Activated naive CD4-positive, alpha-beta T cell treated with anti-CD3 and anti-CD28 coated beads, Interleukin-2, amount 50 U/mL, for 16 hours (primary cell): ENCODE results near the gene RCAN1.
"Not testable (repeated sequence)": the region's sequence is repeated elsewhere in the genome, so short reads cannot be mapped to it uniquely, and the experiment has no call there.

ENCODE experiments used
- DNase-seq: peaks from one replicate; pipeline ENCODE4 v3.0.0-alpha.2; 2020

Gene RCAN1

DNA sequence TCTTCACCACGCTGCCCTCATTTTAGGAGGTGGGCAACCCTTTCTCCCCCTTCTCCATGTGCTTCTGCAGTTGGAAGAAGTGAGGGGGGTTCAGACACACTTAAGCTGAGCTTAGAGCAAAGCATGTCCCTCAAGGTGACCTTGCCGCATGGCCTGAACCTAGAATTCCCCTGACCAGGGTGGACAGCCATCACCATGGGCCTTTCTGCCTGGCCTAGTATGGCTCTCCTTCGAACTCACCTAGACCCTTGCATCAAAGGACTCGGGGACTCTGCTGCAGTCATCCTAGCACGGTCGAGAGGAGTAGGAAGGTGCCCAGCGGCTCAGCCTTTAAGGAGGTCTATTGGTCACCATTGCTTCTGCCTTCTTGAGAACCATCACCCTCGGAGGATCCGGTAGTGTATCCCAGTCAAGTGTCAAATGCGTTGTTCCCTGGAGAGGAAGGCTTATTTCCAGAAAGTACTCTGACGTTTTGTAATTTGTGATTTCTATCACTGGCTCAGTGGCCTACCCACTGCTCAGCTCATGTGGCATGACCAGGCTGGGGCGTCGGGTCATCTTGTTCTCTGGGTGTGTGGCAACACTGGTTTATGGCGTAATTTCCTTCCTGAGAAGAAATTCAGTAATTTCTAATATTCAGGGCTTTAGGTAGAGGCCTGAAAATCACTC is 103.0 kb downstream of the RCAN1 start, which contains the start of gene KCNE1:
TSS of gene KCNE1 (minus strand) at position 424 of the 669 bp plus-strand sequence. CDS start 62,576 bp downstream, outside the sequence.
- no peak for DNase-seq

DNA sequence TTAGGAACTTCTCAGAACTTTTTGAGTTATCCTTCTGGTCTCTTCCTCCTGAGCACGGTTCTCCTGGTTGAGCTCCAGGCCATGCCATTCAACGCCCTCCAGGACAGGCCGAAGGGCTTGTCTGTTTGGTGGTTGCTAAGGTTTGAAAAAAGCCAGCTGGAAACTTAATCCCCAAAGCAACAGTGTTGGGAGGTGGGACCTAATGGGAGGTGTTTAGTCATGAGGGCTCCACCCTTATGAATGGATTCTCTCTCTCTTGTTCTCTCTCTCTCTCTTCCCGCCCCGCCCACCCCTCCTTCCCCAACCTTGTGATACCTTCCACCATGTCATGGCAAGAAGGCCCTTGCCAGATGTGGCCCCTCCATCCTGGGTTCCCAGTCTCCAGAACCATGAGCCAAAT is 103.7 kb downstream of the RCAN1 start:
- DNase-seq, result no peak

DNA sequence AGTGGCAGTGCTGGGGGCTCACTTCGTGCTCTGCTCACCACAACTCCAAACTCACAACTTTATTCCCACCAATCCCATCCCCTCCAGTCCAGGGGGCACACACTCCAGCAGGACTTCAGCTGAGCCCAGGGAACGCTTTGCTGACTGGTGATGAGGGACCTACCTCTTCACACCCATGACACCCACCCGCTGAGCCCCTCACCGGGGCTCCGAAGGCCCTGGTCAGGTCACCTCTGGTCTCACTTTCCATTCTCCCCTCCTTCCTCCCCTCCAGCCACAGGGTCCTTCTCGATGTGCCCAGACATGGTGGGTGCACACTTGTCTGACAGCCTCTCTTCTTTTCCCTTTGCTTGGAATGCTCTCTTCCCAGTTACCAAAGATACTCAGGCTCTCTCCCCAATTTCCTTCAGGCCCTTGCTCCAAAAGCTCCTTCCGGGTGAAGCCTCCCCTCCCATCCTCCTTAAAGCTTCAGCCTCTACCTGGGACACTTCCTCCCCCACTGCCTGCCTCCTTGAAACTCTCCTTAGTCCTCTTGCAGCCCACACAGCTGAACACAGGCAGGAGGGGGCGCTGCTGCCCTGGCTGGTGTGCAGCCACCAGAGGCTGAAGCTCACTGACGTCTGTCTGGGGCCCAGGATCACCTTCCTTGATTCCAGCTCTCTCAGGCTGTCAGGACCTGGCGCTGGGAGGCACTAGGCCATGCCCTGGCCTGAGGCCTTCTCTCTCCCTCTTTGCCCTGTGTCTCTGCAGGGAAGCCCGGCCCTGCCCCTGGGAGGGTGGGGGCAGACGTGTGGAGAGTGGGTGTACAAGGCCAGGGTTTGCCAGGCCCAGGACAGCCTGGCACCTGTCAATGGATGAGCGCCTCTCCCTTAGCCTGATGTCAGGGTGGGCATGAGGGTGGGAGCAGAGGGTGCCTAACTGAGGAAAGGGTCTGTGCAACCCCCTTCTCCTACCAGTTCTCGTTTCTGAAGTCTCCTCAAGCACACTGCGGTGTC is 104.5 kb downstream of the RCAN1 start:
- peak; percentile 63 for DNase-seq

DNA sequence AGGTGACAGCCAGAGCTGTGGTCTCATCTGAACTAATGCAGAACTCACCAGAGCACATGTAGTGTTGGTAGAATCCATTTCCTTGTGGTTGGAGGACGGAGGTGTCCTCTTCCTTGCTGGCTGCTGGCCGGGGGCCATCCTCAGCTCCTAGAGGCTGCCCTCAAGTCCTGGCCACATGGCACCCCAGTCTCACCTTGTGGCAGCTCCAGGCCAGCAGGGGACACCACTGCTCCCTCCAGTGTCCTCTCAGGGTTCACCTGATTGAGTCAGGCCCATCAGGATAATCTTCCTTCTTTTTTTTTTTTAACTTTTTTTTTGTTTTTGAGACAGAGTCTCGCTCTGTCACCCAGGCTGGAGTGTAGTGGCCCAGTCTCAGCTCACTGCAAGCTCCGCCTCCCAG is 105.8 kb downstream of the RCAN1 start:
- no peak for DNase-seq

DNA sequence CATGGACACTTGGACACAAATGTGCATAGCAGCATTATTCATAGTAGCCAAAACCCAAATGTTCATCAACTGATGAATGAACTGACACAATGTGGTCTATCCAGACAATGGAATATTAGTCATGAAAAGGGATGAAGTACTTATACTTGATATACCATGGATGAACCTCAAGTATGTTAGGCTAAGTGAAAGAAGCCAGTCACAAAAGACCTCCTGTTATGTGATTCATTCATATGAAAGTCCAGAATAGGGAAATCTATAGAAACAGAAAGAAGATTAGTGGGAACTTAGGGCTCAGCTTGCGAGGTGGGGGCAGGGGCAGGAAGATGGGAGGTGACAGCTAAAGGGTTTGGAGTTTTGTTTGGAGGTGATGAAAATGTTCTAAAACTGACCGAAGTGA is 110.3 kb downstream of the RCAN1 start:
- no peak for DNase-seq

DNA sequence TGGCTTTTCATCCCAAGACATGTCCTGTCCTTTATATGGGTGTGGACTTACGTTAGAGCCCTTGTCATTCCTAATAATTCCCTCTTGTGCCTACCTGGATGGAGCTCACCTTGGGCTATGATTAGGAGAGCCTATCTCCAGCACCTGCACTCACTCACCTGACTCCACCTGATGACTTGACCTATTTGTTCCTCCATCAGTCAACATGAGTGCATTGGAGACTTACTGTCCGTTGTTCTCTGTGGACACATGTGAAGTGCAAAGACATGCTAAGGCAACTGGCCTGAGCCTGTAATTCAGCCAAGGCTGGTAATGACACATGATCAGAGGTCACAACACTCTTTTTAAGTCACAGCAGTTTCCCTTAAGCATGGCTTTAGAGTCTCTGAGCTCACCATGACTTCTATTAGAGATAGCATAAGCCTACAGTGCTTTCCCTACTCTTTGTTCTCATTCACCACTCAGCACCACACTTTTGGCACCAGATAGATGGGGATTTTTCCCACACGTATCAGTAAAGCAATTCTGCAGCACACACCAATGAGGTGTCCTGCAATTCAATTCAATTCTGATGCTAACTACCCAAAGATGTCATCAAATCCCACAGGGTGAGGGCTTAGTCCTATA is 112.3 kb downstream of the RCAN1 start:
- no peak for DNase-seq

DNA sequence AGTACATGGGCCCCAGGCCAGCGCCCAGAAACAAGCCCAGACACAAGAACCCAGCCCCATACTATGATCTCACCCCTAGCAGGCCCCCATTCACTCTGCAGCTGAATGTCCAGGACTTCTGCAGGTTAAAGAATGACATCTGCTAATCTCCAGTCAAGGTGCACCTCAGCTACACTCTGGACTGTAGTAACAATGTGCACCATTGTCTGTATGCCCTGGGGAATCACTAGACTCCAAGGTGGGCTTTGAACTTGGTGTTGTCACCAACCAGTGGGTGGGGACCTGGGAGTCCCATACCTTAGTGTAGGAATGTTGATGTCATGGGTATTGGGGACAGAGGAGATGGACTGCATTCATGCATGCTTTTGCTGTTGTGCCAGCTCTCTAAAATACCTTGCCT is 113.2 kb downstream of the RCAN1 start:
- no peak for DNase-seq

DNA sequence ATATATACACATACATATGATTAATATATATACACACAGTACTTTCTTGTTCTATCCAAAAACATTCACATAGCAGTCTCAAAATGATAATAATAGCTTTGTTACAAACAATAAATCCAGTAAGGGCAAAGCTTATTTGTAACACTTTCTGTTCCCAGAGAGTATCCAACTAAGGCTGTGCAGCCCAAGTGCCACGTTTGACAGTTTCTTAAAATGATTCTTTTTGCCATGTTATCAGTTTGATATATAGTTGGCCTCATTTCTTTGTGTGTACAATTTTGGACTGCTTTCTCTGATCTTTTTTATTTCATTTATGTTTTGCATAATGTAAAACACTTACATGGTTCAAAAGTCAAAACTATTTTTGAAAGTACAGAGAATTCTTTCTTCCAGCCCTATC is 114.7 kb downstream of the RCAN1 start:
- DNase-seq, result no peak

DNA sequence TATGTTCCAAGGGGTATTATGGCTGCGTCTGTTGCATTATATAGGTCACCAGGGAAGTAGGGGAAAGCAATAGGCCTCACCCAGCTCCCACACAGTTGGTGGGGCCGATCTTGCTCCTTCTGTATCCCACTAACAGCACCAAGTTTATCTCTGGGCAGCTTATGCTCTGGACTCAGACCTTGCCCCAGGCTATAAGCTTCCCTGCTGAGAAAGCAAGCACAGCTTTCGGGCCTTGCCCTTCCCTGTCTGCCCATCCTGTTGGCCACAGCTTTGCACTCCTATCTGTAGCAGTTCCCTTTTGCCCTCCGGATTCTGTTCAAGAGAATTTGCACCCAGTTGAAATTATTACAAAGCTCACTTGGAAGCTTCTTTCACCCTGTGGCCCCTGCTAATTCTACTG is 115.8 kb downstream of the RCAN1 start:
- DNase-seq, result no peak

DNA sequence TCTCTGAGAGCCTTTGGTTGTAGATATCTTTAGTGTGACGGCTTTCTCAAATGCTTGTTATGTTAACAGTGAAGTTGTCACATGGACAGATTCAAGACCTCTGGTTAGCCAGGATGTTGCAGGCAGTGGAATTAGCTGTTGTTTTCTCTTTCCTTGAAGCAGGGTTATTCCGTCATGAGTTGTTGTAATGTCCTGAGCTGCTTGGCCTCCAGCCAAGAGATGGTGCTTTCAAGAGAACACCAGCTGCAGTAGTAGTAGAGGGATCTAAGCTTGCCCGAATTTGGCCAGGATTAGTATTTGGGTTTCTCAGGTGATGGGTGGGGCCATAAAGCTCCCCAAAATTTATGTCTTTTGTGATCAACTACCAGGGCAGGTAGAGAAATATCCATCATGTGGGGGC is 116.3 kb downstream of the RCAN1 start:
- DNase-seq, result no peak

DNA sequence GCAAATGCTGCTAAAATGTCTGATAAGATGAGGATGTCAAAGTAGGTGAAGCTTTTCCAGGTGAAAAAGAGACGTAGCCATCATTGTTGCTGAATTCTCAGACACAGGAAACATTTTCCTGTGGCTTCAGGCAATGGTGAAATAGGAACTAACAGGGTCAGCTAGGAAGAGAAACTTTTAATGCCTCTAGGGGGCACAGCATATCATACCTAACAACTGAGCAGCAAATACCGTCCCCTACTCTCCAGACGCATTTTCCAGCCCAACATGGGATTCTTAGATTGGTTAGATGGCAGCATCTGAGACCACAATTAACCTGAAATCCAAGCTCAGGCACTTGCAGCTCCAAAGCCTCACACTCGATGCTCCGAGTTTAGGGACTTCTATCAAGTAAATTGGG is 131.1 kb downstream of the RCAN1 start:
- not testable (repeated sequence) for DNase-seq

DNA sequence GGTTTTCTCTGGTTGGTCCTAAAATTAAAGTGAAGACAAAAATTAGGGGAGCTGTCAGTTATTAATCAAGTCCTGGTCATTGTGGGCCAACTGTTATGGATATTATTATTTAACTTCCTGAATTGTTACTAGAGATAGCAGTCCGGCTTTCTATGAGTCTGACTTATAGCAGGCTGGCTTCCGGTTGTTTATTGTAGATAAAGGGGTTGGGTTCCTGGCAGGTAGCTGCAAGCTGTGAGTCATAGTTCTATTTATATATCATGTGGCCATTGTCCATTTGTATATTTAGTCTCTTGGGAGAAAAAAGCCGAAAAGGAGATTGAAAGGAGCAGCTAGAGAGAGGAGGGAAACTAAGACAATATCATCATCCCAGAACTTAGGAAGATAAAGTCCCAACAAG is 131.5 kb downstream of the RCAN1 start:
- DNase-seq, result not testable (repeated sequence)

DNA sequence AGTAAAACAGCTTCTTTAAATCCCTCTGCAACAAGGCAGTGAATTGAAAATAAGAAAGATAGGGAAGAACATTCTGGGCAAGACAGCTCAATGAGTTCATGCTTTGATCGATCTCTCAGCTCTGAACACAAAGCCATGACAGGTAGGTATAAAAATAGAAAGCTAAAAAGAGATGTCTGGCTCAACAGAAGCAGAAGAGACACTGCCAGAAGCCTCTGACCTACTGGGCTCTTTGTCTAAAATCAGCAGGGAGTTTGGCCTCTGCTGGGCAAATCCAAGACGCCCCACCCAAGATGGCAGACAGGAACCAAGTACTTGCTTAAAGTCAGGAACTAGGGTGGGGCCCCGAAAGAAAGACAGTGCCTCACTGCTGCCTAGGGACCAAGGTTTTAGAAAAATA is 147.6 kb downstream of the RCAN1 start:
- DNase-seq, result not testable (repeated sequence)
